Glutamatergic neuron (in vitro differentiated cells): Measurements from ENCODE around the gene NUP210. TPM values are rescaled to one million over a fixed set of nuclear protein-coding genes. Genes with fewer than 3 reads are reported as not detected.

ENCODE experiments used
- DNase-seq: peaks from one replicate; pipeline ENCODE4 v3.0.0; 2022
- H3K27ac Mint-ChIP-seq: one replicate; pipeline ENCODE4 v1.8.0; 2020; ENCODE audit warnings: mild to moderate bottlenecking, mixed read lengths, inconsistent platforms; ENCODE audit not compliant: unreplicated experiment
- H3K27me3 Mint-ChIP-seq: one replicate; pipeline ENCODE4 v1.8.0; 2020; ENCODE audit warnings: mild to moderate bottlenecking, moderate library complexity, mixed read lengths, inconsistent platforms; ENCODE audit not compliant: unreplicated experiment
- H3K36me3 Mint-ChIP-seq: one replicate; pipeline ENCODE4 v1.8.0; 2020; ENCODE audit warnings: mild to moderate bottlenecking, mixed read lengths, inconsistent platforms; ENCODE audit not compliant: unreplicated experiment
- H3K4me1 Mint-ChIP-seq: one replicate; pipeline ENCODE4 v1.8.0; 2020; ENCODE audit warnings: mild to moderate bottlenecking, low read depth, mixed read lengths, inconsistent platforms; ENCODE audit not compliant: unreplicated experiment
- H3K4me3 Mint-ChIP-seq: one replicate; pipeline ENCODE4 v1.8.0; 2020; ENCODE audit warnings: mild to moderate bottlenecking, mixed read lengths, inconsistent platforms; ENCODE audit not compliant: unreplicated experiment
- H3K9me3 Mint-ChIP-seq: one replicate; pipeline ENCODE4 v1.8.0; 2020; ENCODE audit warnings: mild to moderate bottlenecking, moderate library complexity, mixed read lengths, inconsistent platforms; ENCODE audit not compliant: unreplicated experiment
- CTCF ChIP-seq: fragments of 200-600 bp; sonication (generic); IDR thresholded peaks from one replicate; pipeline ENCODE4 v1.5.0; 2021; ENCODE audit not compliant: partially characterized antibody, unreplicated experiment
- total RNA-seq: library from RNA; stranded (reverse); fragmentation: NEBNext Ultra II Directional; extraction: Animal tissue kit (Norgen Biotek cat#: 25700); gene quantifications from one replicate; pipeline ENCODE4 v1.2.1, GENCODE V29; 2021; ENCODE audit not compliant: unreplicated experiment

NUP210 gene
- total RNA-seq, 1 donor from 2014 or later, result 2.4 TPM

GRCh38 chr3:13364602-13365271 lies 55.4 kb downstream of the NUP210 start:
- no peaks in the 10 kb centered on the region for H3K4me1 Mint-ChIP-seq
- no peaks in the 10 kb centered on the region for H3K27me3 Mint-ChIP-seq
- TF ChIP-seq CTCF, result no peak
- no peaks in the 10 kb centered on the region for H3K9me3 Mint-ChIP-seq
- H3K36me3 Mint-ChIP-seq, result no peaks in the 10 kb centered on the region
- no peak overlapping the region for H3K4me3 Mint-ChIP-seq
- no peak for DNase-seq
- H3K27ac Mint-ChIP-seq, result no peak overlapping the region

- Mint-ChIP-seq H3K4me1 (no peaks in the 10 kb centered on the region), H3K36me3 (no peaks in the 10 kb centered on the region), H3K27ac (no peak overlapping the region), H3K4me3 (no peak overlapping the region), H3K9me3 (no peaks in the 10 kb centered on the region), H3K27me3 (no peaks in the 10 kb centered on the region)
- no peak for TF ChIP-seq CTCF
- no peak for DNase-seq
Measured at GRCh38 chr3:13362551-13362950, 57.6 kb downstream of the NUP210 start.

- no peak overlapping the region for H3K4me3 Mint-ChIP-seq
- no peak for TF ChIP-seq CTCF
- no peaks in the 10 kb centered on the region for H3K4me1 Mint-ChIP-seq
- H3K36me3 Mint-ChIP-seq, result no peaks in the 10 kb centered on the region
- no peak overlapping the region for H3K27ac Mint-ChIP-seq
- peaks cover 1% of the 10 kb centered on the region for H3K27me3 Mint-ChIP-seq
- H3K9me3 Mint-ChIP-seq, result no peaks in the 10 kb centered on the region
- DNase-seq, result no peak
Measured at GRCh38 chr3:13359916-13360315, 60.2 kb downstream of the NUP210 start.

- Mint-ChIP-seq H3K9me3 (no peaks in the 10 kb centered on the region), H3K4me3 (no peak overlapping the region), H3K27ac (no peak overlapping the region), H3K27me3 (peaks cover 2% of the 10 kb centered on the region), H3K4me1 (no peaks in the 10 kb centered on the region), H3K36me3 (no peaks in the 10 kb centered on the region)
- TF ChIP-seq CTCF, result no peak
- DNase-seq, result no peak
Measured at GRCh38 chr3:13358643-13359042, 61.5 kb downstream of the NUP210 start.

- no peaks in the 10 kb centered on the region for H3K36me3 Mint-ChIP-seq
- no peaks in the 10 kb centered on the region for H3K9me3 Mint-ChIP-seq
- H3K27me3 Mint-ChIP-seq, result peaks cover 2% of the 10 kb centered on the region
- no peak for TF ChIP-seq CTCF
- no peak overlapping the region for H3K4me3 Mint-ChIP-seq
- no peaks in the 10 kb centered on the region for H3K4me1 Mint-ChIP-seq
- H3K27ac Mint-ChIP-seq, result no peak overlapping the region
- no peak for DNase-seq
Measured at GRCh38 chr3:13358051-13358450, 62.1 kb downstream of the NUP210 start.
